OCI-LY7 (cell line): ENCODE data around the gene CATSPERD. TPM values are rescaled to one million over a fixed set of nuclear protein-coding genes. Genes with fewer than 3 reads are reported as not detected.
A peak's percentile ranks its signal among the peaks of the same experiment; 100 is the strongest.

Source experiments
- BruUV-seq: library from RNA; stranded (reverse); fragments of 400-500 nt; replicated peaks from 2 replicates; lab custom pipeline; 2021; lab: Mats Ljungman, UMichigan
- CTCF ChIA-PET: fragments of 300-600 bp; sonication (Branson Sonifier 250); formaldehyde crosslinking; loops from one replicate; lab custom pipeline; 2022; ENCODE audit warnings: antibody characterized with exemption; ENCODE audit not compliant: unreplicated experiment; lab: Charles Lee
- POLR2A ChIA-PET: fragments of 300-600 bp; sonication (Branson Sonifier 250); formaldehyde crosslinking; loops from one replicate; lab custom pipeline; 2022; ENCODE audit warnings: antibody characterized with exemption; lab: Charles Lee
- DNase-seq: peaks from one replicate; pipeline ENCODE4 v3.0.0-alpha.2; 2015; ENCODE audit warnings: low spot score
- H2AFZ ChIP-seq: fragments of 200-600 bp; sonication (generic), shearing (Covaris generic); 2 replicates; pipeline ENCODE4 v1.6.1; 2014; ENCODE audit warnings: mild to moderate bottlenecking, antibody characterized with exemption, low read length, moderate library complexity
- H3K27ac ChIP-seq: fragments of 200-600 bp; sonication (generic); 2 replicates; pipeline ENCODE4 v1.5.1; 2014; ENCODE audit warnings: mixed run types, low read depth, mild to moderate bottlenecking, moderate library complexity, low read length, inconsistent platforms; ENCODE audit not compliant: poor library complexity, severe bottlenecking
- H3K36me3 ChIP-seq: fragments of 200-600 bp; sonication (generic); 2 replicates; pipeline ENCODE4 v1.6.1; 2014; ENCODE audit warnings: mild to moderate bottlenecking, antibody characterized with exemption, low read length, moderate library complexity, mixed read lengths; ENCODE audit not compliant: insufficient read depth
- H3K4me1 ChIP-seq: fragments of 200-600 bp; sonication (generic); 2 replicates; pipeline ENCODE4 v1.5.1; 2014; ENCODE audit warnings: mild to moderate bottlenecking, low read length; ENCODE audit not compliant: insufficient read depth, poor library complexity, severe bottlenecking
- H3K4me2 ChIP-seq: fragments of 200-600 bp; sonication (generic); 2 replicates; pipeline ENCODE4 v1.6.1; 2014; ENCODE audit warnings: mild to moderate bottlenecking, low read length
- H3K4me3 ChIP-seq: fragments of 200-600 bp; sonication (generic); 2 replicates; pipeline ENCODE4 v1.5.1; 2014; ENCODE audit warnings: mild to moderate bottlenecking, low read depth, low read length; ENCODE audit not compliant: poor library complexity, severe bottlenecking
- H3K79me2 ChIP-seq: fragments of 200-600 bp; sonication (generic); 2 replicates; pipeline ENCODE4 v1.6.1; 2016; ENCODE audit warnings: low read depth, mild to moderate bottlenecking, low read length, moderate library complexity, mixed read lengths; ENCODE audit not compliant: insufficient read depth
- H3K9me2 ChIP-seq: fragments of 200-600 bp; sonication (generic); 2 replicates; pipeline ENCODE4 v1.6.1; 2016; ENCODE audit warnings: mild to moderate bottlenecking, low read length, mixed read lengths; ENCODE audit not compliant: insufficient read depth
- H3K9me3 ChIP-seq: fragments of 200-600 bp; sonication (generic); 2 replicates; pipeline ENCODE4 v1.6.1; 2014; ENCODE audit warnings: mild to moderate bottlenecking, mixed run types, low read length, mixed read lengths
- H4K20me1 ChIP-seq: fragments of 200-600 bp; sonication (generic); 2 replicates; pipeline ENCODE4 v1.6.1; 2014; ENCODE audit warnings: mild to moderate bottlenecking, antibody characterized with exemption, low read length, moderate library complexity, mixed read lengths; ENCODE audit not compliant: insufficient read depth
- EZH2phosphoT487 ChIP-seq: fragments of 200-600 bp; sonication (generic); IDR thresholded peaks from 2 replicates; pipeline ENCODE4 v1.6.1; 2018; ENCODE audit warnings: low read depth, borderline replicate concordance, mild to moderate bottlenecking, mixed run types, antibody characterized with exemption, low read length, moderate library complexity, mixed read lengths
- intact Hi-C: fragments of 100-400 bp; cut with micrococcal nuclease; formaldehyde crosslinking; loops from one replicate; pipeline ENCODE4 v1.10.0; 2022; ENCODE audit not compliant: unreplicated experiment
- total RNA-seq, 2 experiments: library from RNA; depleted of rRNA in 1 of 2; stranded (reverse); fragments of >200 nt in 1 of 2; shearing (Covaris generic) in 1 of 2; gene quantifications; 2 replicates each; pipeline ENCODE4 v1.2.3, GENCODE V29; 2014 to 2022
- TF ChIP-seq, protein P1 (sequence below): fragments of 200-600 bp; sonication (generic); conservative IDR thresholded peaks from 2 replicates; pipeline ENCODE4 v1.5.1; 2014; ENCODE audit warnings: mild to moderate bottlenecking, antibody characterized with exemption, low read length, moderate library complexity, mixed read lengths

Gene CATSPERD
- total RNA-seq, 2 experiments from 2014 or later: not detected

- no peak overlapping the region for H3K4me3 ChIP-seq
- H3K27ac ChIP-seq: no peak overlapping the region
- H3K79me2 ChIP-seq: peaks cover 36% of the 10 kb centered on the region
- ChIA-PET CTCF (no interaction called here), POLR2A (no interaction called here)
- H3K9me2 ChIP-seq: no peaks in the 10 kb centered on the region
- H3K36me3 ChIP-seq: peaks cover 98% of the 10 kb centered on the region
- H4K20me1 ChIP-seq: 0 out of 2 replicates have a peak, but pooled peaks cover 6% of the 10 kb centered on the region
- intact Hi-C loops: no loop called here
- H3K9me3 ChIP-seq: no peaks in the 10 kb centered on the region
- no peak for DNase-seq
- H2AFZ ChIP-seq: no peak overlapping the region
- H3K4me2 ChIP-seq: no peak overlapping the region
- BruUV-seq: no TSS peak
- TF ChIP-seq EZH2phosphoT487: no peak
- TF ChIP-seq, protein P1, sequence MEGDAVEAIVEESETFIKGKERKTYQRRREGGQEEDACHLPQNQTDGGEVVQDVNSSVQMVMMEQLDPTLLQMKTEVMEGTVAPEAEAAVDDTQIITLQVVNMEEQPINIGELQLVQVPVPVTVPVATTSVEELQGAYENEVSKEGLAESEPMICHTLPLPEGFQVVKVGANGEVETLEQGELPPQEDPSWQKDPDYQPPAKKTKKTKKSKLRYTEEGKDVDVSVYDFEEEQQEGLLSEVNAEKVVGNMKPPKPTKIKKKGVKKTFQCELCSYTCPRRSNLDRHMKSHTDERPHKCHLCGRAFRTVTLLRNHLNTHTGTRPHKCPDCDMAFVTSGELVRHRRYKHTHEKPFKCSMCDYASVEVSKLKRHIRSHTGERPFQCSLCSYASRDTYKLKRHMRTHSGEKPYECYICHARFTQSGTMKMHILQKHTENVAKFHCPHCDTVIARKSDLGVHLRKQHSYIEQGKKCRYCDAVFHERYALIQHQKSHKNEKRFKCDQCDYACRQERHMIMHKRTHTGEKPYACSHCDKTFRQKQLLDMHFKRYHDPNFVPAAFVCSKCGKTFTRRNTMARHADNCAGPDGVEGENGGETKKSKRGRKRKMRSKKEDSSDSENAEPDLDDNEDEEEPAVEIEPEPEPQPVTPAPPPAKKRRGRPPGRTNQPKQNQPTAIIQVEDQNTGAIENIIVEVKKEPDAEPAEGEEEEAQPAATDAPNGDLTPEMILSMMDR: no peak
- peaks cover 13% of the 10 kb centered on the region for H3K4me1 ChIP-seq
Measured at GRCh38 chr19:5694956-5695648, 25.3 kb upstream of the CATSPERD start.

DNA sequence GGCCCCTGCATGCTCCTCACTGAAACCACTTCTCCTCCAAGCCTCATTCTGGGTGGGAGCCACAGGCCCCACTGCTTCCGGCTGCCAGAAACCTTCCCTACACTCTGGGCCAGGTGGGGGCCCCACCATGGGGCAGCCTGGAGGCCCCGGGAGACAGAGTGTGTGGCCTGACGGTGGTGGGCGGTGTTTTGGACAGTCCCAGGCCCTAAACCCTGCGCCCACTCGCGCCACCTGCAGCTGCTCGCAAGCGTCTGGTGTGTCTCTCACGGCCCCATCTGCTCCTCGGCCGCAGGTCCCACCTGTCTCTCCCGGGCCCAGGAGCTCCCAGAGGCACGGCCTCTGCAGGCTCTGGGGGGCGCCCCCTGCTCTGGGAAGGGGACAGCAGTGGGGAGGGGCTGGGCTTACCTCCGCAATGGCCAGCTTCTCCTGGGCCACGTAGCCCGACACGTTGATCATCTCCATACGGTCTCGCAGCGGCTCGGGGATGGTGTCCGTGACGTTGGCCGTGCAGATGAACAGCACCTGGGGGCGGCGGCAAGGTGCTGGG is 24.7 kb upstream of the CATSPERD start:
- POLR2A ChIA-PET: no interaction called here
- Histone ChIP-seq H4K20me1 (0 out of 2 replicates have a peak, but pooled peaks cover 4% of the 10 kb centered on the region), H3K9me2 (no peaks in the 10 kb centered on the region), H3K4me1 (peaks cover 13% of the 10 kb centered on the region), H3K27ac (no peak overlapping the region), H3K4me2 (no peak overlapping the region), H3K79me2 (peaks cover 30% of the 10 kb centered on the region), H3K9me3 (no peaks in the 10 kb centered on the region), H3K36me3 (peaks cover 98% of the 10 kb centered on the region), H3K4me3 (no peak overlapping the region), H2AFZ (no peak overlapping the region)
- CTCF ChIA-PET: no interaction called here
- TF ChIP-seq, protein P1: 0 out of 2 replicates have a peak, but pooled peaks have one; percentile 20
- no peak for TF ChIP-seq EZH2phosphoT487
- BruUV-seq: no TSS peak
- intact Hi-C loops: no loop called here
- DNase-seq: no peak
